NT2/D1 (cell line): ENCODE data around the gene HS2ST1.

ENCODE experiments used
- DNase-seq: peaks from one replicate; pipeline ENCODE4 v3.0.0-alpha.2; 2011; ENCODE audit warnings: low read depth, low spot score
- H3K27me3 ChIP-seq: 2 replicates; pipeline ENCODE4 v1.6.0; 2011; ENCODE audit warnings: mild to moderate bottlenecking; ENCODE audit not compliant: insufficient read length, insufficient read depth
- H3K36me3 ChIP-seq: 2 replicates; pipeline ENCODE4 v1.6.1; 2011; ENCODE audit warnings: mild to moderate bottlenecking, low read length, mixed read lengths; ENCODE audit not compliant: insufficient read depth, insufficient read length
- H3K4me1 ChIP-seq: 2 replicates; pipeline ENCODE4 v1.5.1; 2011; ENCODE audit not compliant: insufficient read depth, insufficient read length
- H3K4me3 ChIP-seq: 2 replicates; pipeline ENCODE4 v1.5.1; 2011; ENCODE audit warnings: low read depth; ENCODE audit not compliant: insufficient read length
- H3K9ac ChIP-seq: 2 replicates; pipeline ENCODE4 v1.6.0; 2011; ENCODE audit warnings: low read depth; ENCODE audit not compliant: insufficient read length
- H3K9me3 ChIP-seq: 2 replicates; pipeline ENCODE4 v1.5.1; 2011; ENCODE audit warnings: mild to moderate bottlenecking, low read length; ENCODE audit not compliant: insufficient read depth
- SUZ12 ChIP-seq: IDR thresholded peaks from 2 replicates; pipeline ENCODE4 v1.6.1; 2011; ENCODE audit not compliant: insufficient read length, insufficient read depth; ENCODE audit errors: extremely low read depth
- YY1 ChIP-seq: IDR thresholded peaks from 2 replicates; pipeline ENCODE4 v1.6.1; 2011; ENCODE audit not compliant: insufficient read length, insufficient read depth
- ZNF274 ChIP-seq: IDR thresholded peaks from 2 replicates; pipeline ENCODE4 v1.6.1; 2011; ENCODE audit warnings: mild to moderate bottlenecking, low read depth, low read length

Gene HS2ST1

DNA sequence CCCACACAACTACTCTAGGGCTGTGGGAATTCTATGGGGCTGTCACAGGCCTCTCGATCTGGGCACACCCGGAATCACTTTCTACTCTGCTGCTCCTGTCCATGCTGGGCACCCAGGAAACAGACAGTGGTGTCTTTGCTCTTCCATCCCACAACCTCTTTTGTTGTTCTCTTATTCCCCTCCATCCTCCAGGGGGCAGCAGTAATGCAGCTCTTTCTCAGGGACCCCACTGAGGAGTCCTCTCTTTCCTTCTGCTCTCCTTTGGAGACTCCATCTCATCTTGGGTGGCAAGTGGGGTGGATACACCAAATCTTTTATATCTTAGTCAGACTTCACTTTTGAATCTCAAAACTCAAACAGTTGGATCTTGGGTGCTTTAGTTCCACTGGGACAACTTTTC is 206.3 kb downstream of the HS2ST1 start:
- no peak for TF ChIP-seq ZNF274
- no peak for TF ChIP-seq SUZ12
- no peak for TF ChIP-seq YY1
- no peak overlapping the region for H3K4me3 ChIP-seq
- H3K36me3 ChIP-seq, result no peaks in the 10 kb centered on the region
- DNase-seq, result no peak
- no peak overlapping the region for H3K9ac ChIP-seq
- H3K4me1 ChIP-seq, result no peaks in the 10 kb centered on the region
- H3K27me3 ChIP-seq, result no peaks in the 10 kb centered on the region
- H3K9me3 ChIP-seq, result no peaks in the 10 kb centered on the region

DNA sequence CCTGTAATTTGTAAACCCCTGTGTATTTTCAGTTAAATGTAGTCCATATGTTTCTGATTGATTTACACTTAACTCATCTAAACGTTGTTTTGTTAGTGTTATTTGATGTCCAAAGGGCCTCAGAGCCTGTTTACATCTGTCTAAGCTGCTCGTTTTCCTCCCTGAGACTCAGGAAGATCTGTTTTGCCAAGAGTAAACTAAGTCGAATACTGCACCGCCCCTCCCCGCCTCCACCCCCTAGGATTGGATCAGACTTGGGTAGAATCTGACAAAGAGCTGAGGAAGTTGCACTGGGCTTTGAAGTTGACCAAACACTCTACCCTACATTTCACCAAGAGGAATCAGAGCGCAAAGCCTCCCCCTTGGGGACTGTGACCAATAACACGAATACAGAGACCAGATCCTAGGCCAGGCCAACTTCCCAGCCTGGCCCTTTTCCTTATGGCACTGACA is 207.3 kb downstream of the HS2ST1 start:
- TF ChIP-seq ZNF274 (no peak), SUZ12 (no peak), YY1 (no peak)
- Histone ChIP-seq H3K4me1 (no peaks in the 10 kb centered on the region), H3K9me3 (no peaks in the 10 kb centered on the region), H3K27me3 (no peaks in the 10 kb centered on the region), H3K4me3 (no peak overlapping the region), H3K9ac (no peak overlapping the region), H3K36me3 (no peaks in the 10 kb centered on the region)
- DNase-seq, result no peak

DNA sequence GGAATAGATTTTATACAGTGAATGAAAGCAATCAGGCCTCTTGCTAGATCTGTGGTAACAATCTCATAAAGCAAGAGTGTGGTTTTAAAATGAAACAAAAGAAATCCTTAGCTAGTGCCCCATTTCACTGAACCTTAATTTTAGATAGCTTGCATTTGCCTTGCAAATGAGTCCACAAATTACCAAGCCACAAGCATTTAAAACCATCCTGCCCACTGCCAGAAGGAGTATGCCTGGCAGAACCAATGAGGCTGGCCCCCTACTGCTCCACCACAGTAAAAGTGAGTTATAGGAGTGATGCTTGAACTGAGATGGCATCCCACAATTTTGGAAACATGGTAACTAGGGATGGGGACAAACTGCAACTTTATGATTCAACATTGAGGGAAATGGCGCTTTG is 207.8 kb downstream of the HS2ST1 start:
- no peaks in the 10 kb centered on the region for H3K9me3 ChIP-seq
- H3K4me1 ChIP-seq, result no peaks in the 10 kb centered on the region
- H3K9ac ChIP-seq, result no peak overlapping the region
- H3K27me3 ChIP-seq, result no peaks in the 10 kb centered on the region
- no peaks in the 10 kb centered on the region for H3K36me3 ChIP-seq
- no peak overlapping the region for H3K4me3 ChIP-seq
- no peak for TF ChIP-seq YY1
- TF ChIP-seq ZNF274, result no peak
- no peak for TF ChIP-seq SUZ12
- DNase-seq, result no peak

GRCh38 chr1:87123610-87124009 is 209.2 kb downstream of the HS2ST1 start:
- H3K9ac ChIP-seq, result no peak overlapping the region
- TF ChIP-seq ZNF274, result no peak
- no peak for TF ChIP-seq YY1
- no peak for TF ChIP-seq SUZ12
- H3K36me3 ChIP-seq, result no peaks in the 10 kb centered on the region
- H3K27me3 ChIP-seq, result no peaks in the 10 kb centered on the region
- no peak for DNase-seq
- H3K9me3 ChIP-seq, result no peaks in the 10 kb centered on the region
- no peaks in the 10 kb centered on the region for H3K4me1 ChIP-seq
- H3K4me3 ChIP-seq, result no peak overlapping the region

DNA sequence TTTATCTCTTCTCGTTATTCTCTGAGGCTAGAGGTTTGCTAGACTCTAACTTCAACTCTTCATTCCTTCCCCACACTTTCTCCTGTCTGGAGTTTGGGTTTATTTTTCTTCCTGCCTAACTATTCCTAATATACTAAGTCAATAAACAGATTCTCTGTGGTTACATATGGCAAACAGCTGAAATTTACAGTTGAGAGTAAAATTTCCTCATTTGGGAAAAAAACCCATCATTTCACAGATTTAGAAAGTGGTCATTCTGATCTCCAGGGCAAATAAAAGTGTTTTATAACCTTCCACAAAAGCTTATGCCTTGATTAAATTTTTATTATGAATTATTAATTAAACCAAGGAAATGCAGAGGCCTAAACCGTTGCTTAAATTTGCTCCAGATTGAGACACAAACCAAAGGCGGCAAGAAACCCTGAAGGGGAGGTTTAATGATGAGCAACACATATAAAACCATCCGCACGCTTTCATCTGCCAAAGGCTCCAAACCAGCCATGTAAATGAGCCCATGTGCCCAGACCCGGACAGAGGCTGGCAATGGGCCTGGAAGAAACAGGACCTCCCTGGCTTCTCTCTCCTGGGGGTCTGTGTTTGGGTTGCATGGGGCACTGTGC is 212.6 kb downstream of the HS2ST1 start:
- Histone ChIP-seq H3K27me3 (peaks cover 4% of the 10 kb centered on the region), H3K36me3 (no peaks in the 10 kb centered on the region), H3K4me3 (no peak overlapping the region), H3K4me1 (no peaks in the 10 kb centered on the region), H3K9me3 (no peaks in the 10 kb centered on the region), H3K9ac (no peak overlapping the region)
- no peak for DNase-seq
- TF ChIP-seq SUZ12, result no peak
- no peak for TF ChIP-seq YY1
- no peak for TF ChIP-seq ZNF274

GRCh38 chr1:87127581-87127980 is 213.1 kb downstream of the HS2ST1 start:
- Histone ChIP-seq H3K9ac (no peak overlapping the region), H3K4me3 (no peak overlapping the region), H3K4me1 (no peaks in the 10 kb centered on the region), H3K27me3 (peaks cover 7% of the 10 kb centered on the region), H3K36me3 (no peaks in the 10 kb centered on the region), H3K9me3 (no peaks in the 10 kb centered on the region)
- TF ChIP-seq SUZ12, result no peak
- TF ChIP-seq ZNF274, result no peak
- TF ChIP-seq YY1, result no peak
- DNase-seq, result no peak

GRCh38 chr1:87129038-87129437 is 214.6 kb downstream of the HS2ST1 start:
- peaks cover 10% of the 10 kb centered on the region for H3K27me3 ChIP-seq
- TF ChIP-seq SUZ12, result no peak
- no peak for TF ChIP-seq ZNF274
- no peak for TF ChIP-seq YY1

More at GRCh38 chr1:87129038-87129437, 214.6 kb downstream of the HS2ST1 start:
- Histone ChIP-seq H3K9me3 (no peaks in the 10 kb centered on the region), H3K9ac (no peak overlapping the region), H3K4me3 (no peak overlapping the region), H3K4me1 (no peaks in the 10 kb centered on the region), H3K36me3 (no peaks in the 10 kb centered on the region)
- DNase-seq, result no peak
